Frontal cortex (tissue), 4 donors: Measurements from ENCODE around the gene PRR23B. TPM values are rescaled to one million over a fixed set of nuclear protein-coding genes. Genes with fewer than 3 reads are reported as not detected.
"Not testable (repeated sequence)": the region's sequence is repeated elsewhere in the genome, so short reads cannot be mapped to it uniquely, and the experiment has no call there.

Experiments
- DNase-seq, 2 donors: peaks; one replicate each; pipeline ENCODE4 v3.0.0; 2012; ENCODE audit warnings: low spot score in 2 of 2
- FAIRE-seq: peaks from 2 replicates; lab custom pipeline; 2012; peaks lifted over from hg19 to GRCh38; lab: Jason Lieb, UNC
- total RNA-seq: library from RNA; depleted of rRNA; stranded (reverse); fragments of >200 nt; gene quantifications from one replicate; pipeline ENCODE4 v1.2.3, GENCODE V29; 2014
- donor health status: control.
- donor health status: control.
- donor health status: control.

The PRR23B gene
- not detected for total RNA-seq

GRCh38 chr3:139020868-139021234 lies at the start of gene PRR23B:
PRR23B (minus strand) TSS chr3:139020926; CDS start chr3:139020661, 265 bp downstream.
- no peak for DNase-seq
- FAIRE-seq, result no peak

DNA sequence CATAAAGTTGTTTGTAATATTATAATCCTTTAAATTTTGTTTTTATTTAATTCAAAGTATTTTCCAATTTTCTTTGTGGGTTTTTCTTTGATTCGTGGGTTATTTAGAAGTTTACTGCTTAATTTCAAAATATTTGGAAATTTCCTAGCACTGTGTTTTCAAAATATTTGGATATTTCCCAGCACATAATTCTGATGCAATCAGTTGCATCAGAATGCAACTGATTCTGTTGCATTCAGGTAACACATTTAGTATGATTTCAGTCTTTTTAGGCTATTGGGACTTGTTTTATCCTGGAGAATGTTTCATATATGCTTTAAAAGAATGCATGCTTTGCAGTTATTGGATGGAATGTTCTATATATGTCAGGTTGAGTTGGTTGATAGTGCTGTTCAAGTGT lies 42.2 kb upstream of the PRR23B start:
- DNase-seq (no peak), FAIRE-seq (no peak)

DNA sequence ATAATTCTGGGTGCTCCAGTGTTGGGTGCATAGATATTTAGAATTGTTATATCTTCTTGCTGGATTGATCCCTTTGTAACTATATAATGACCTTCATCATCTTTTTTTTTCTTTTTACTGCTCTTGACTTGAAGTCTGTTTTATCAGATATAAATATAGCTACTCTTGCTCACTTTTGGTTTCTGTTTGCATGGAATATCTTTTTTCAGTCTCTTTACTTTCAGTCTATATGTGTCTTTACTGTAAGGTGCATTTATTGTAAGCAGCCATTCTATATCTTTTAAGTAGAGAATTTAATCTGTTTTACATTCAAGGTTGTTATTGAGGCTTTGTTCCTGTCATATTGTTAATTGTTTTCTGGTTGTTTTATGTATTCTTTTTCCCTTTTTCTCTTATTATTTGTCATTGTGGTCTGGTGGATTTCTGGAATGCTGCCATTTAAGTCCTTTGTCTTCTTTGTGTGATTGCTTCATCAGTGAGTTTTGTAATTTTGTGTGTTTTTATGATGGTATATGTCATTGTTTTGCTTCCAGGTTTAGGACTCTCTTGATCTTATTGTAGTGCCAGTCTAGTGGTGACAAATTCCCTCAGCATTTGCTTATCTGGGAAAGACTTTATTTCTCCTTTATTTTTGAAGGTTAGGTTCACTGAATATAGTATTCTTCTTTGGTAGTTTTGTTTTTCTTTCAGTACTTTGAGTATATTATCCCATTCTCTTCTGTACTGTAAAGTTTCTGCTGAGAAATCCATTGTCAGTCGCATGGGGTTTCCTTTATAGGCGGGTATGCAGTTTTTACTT lies 32.3 kb upstream of the PRR23B start:
- FAIRE-seq (no peak), DNase-seq (no peak)

DNA sequence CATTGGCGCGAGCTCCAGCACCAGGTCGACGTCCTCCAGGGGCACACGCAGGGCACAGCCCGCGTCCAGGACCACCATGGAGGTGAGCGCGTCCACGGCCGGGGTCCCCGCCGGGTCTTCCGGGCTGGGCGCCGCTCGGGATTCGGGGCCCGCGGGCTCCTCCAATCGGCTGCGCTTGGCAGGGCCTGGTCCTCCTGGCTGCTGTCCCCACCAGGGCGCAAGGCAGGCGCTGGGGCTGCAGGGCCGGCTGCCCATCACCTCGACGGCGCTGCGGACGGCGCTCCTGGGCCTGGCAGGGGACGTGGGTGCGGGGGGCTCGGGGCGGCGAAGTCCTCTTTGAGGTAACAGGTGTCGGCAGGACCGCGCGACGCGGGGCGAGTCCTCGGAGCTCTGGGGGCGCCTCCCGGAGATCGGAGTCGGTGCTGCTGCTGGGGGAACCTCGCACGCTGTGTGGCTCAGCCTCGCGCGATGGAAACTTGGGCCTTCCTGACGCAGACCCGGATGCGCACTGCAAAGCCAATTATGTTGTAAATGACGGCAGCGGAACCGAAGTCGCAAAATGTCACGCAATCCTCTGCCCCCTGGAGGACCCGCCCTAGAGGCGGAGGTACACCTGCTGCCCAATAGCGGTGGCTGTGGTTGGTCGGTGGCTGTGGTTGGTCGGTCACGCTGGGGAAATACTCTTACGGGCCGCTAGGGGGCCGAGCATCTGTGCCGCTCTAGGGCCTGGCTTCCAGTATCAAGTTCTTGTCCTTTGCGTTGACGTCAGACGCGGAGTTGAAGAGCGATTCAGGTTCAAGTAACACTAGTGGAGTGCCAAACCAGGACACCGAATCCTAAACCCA lies 23.9 kb upstream of the PRR23B start, which contains the start of gene PRR23C:
Gene PRR23C, minus strand, starts transcription at position 527 of the 845 bp plus-strand sequence. Its CDS starts 272 bp downstream, at position 255.
- FAIRE-seq, result no peak
- DNase-seq, result no peak

DNA sequence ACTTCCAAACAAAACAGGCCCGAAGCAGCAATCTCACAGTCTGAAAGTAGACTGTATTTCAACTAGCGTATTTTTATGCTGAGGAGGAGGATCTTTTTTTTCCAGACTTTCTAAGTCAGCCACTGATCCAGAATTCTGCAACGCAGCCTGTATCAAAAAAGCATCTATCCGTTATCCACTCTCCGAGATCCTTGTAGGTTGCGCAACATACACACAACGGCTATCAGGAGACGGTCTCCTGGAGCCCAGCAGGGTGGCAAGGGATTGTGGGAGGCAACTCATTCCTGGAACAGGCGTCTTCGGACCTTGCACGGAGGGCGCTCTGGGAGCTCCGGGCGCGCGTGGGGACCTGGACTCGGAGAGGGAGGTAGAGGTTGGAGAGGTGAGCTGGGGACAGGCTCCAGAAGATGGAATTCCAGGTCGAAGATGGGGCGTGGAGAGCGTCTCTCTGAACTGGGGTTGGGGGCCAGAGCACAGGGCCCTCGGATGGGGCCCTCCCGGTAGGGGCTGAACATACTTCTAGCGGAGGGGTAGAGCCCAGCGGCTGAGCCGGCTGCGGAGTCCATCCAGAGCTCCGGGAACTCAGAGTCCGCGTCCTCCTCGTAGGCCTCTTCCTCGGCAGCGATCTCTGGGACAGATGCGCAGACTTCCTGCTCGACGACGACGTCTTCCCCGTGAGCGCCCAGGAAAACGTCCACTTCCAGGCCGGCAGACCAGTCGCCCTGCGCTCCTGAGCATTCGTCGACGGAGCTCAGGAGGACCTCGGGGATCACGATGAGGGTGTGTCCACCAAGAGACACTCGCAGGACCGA lies 23.0 kb upstream of the PRR23B start:
- no peak for FAIRE-seq
- DNase-seq, result no peak

DNA sequence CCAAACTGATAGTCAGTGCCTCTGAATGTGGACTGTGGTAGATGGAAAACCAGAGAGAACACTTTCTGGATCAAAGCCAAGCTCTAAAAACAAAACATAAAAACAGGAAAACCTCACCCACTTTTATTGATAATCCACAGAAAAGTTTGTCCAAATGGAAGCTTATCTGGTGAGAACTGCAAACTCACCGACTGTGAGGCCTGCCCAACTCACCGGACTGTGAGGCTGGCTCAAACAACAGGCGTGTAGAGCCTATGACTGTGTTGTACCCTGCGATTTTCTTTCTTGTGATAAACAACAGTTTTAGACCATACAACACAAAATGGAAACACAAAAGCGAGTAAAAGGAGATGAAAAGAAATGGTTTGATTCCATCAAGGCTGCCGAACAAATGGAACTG lies 16.8 kb upstream of the PRR23B start:
- no peak for FAIRE-seq
- DNase-seq, result no peak

GRCh38 chr3:139032326-139033002 lies 11.7 kb upstream of the PRR23B start:
- FAIRE-seq (no peak), DNase-seq (no peak)

- not testable (repeated sequence) for FAIRE-seq
Measured at GRCh38 chr3:139030576-139030975, 9.8 kb upstream of the PRR23B start.

DNA sequence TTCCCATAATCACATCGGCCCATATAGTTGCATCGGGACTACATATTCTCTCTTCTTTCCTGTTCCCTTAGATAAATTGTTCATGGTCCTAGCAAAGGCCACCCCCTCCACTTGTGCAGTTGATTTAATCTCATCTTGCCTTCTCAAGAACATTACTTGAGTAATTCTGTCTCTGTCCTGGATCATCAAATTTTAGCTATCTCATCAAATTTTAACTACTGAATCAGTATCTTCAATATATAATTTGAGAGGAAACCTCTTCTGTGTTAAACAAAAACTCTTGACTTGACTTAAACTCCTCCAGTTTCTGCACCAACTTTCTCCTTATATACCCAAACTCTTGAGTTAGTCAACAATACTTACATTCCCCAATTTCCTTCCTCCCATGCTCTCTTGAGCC lies 4.2 kb upstream of the PRR23B start:
- FAIRE-seq, result no peak
- DNase-seq, result no peak

More at GRCh38 chr3:139030576-139030975, 9.8 kb upstream of the PRR23B start:
- not testable (repeated sequence) for DNase-seq

- FAIRE-seq, result no peak
Measured at GRCh38 chr3:139020036-139020867, 474 bp downstream of the PRR23B start.

GRCh38 chr3:139016430-139017048 lies 4.2 kb downstream of the PRR23B start:
- FAIRE-seq, result no peak
- no peak for DNase-seq

More at GRCh38 chr3:139020036-139020867, 474 bp downstream of the PRR23B start:
- DNase-seq, result no peak

GRCh38 chr3:139006051-139006716 lies 14.5 kb downstream of the PRR23B start, which contains the start of gene PRR23A:
PRR23A (minus strand) TSS chr3:139006268; CDS start chr3:139006268, 0 bp downstream.
- DNase-seq (no peak), FAIRE-seq (no peak)

DNA sequence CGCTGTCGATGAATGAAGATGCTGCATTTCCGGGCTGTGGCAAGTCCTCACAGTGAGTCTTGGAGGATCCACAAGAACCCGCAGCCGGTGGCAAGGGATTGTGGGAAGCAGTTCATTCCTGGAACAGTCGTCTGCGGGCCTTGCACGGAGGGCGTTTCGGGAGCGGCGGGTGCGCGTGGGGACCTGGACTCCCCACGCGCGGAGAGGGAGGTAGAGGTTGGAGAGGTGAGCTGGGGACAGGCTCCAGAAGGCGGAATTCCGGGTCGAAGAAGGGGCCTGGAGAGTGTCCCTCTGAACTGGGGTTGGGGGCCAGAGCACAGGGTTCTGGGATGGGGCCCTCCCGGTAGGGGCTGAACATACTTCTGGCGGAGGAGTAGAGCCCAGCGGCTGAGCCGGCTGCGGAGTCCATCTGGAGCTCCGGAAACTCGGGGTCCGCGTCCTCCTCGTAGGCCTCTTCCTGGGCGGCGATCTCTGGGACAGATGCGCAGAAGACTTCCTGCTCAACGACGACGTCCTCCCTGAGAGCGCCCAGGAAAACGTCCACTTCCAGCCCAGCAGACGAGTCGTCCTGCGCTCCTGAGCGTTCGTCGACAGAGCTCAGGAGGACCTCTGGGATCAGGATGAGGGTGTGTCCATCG lies 15.3 kb downstream of the PRR23B start:
- FAIRE-seq, result no peak
- no peak for DNase-seq

- DNase-seq (no peak), FAIRE-seq (no peak)
Measured at GRCh38 chr3:138995706-138996105, 25.0 kb downstream of the PRR23B start.

- DNase-seq (no peak), FAIRE-seq (no peak)
Measured at GRCh38 chr3:138987181-138987580, 33.5 kb downstream of the PRR23B start.

DNA sequence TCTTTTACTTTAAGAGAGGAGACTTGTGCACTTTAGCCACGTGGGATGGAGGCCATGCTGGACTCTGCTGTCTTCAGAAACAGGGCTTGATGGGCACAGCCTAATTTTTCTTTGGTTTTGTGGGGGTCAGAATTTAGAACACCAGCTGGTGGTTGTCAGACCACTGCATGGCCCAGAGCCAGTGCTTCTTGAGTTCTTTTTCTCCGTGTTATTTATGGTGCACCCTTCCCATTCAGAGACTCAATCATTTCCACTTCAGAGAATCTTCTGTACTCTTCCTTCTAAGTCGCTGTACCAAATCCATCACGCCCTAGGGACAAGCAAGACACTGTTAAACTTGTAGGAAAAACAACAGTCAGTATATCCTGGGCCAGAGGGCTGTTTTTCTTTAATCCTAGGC lies 34.8 kb downstream of the PRR23B start:
- DNase-seq (no peak), FAIRE-seq (no peak)

- FAIRE-seq (no peak), DNase-seq (no peak)
Measured at GRCh38 chr3:138984816-138985215, 35.9 kb downstream of the PRR23B start.
